Left hindlimb (tissue), 1 donor: ENCODE measurements around the gene ZNF132.
A peak's percentile ranks its signal among the peaks of the same experiment; 100 is the strongest.
"Not testable (repeated sequence)": the region's sequence is repeated elsewhere in the genome, so short reads cannot be mapped to it uniquely, and the experiment has no call there.

ENCODE experiments used
- DNase-seq: peaks from one replicate; pipeline ENCODE4 v3.0.0-alpha.2; 2018

ZNF132 gene

DNA sequence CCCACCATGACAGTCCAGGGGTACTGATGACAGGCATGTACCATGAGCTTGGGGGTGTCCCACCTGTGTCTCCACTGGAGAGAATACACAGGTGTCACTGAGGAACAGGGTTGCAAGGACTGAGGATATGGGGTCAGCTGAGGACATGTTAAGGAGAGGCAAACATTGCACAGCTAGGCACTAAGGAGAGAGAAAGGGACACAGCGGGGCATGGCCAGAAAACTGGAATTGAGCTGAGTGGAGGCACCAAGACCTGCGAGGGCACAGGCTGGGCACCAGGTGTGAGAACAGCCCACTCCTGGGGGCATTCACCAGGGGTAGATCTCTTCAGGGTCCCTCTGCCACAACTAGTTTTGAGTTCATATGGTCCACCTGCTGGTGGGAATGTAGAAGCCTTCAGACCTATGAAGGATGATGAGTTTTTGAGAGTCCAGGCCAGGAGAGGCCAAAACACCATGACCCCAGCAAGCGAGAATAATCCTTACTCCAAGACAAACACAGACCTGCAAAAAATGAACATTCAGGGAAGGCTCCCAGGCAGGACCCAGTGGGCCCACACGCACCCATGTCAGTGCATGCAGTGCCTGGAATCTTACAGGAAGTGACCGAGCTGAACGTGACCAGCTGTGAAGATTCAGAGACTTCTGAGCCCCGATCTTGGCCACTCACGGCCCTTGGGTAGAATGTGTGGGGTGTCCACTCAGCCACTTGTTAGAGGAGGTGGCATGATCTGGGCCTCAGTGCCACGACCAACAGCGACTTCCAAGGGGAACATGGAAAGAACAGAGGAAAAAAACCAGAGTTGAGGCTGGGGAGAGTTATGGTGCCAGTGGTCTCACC, 32.9 kb downstream of the ZNF132 start:
- DNase-seq, result no peak

DNA sequence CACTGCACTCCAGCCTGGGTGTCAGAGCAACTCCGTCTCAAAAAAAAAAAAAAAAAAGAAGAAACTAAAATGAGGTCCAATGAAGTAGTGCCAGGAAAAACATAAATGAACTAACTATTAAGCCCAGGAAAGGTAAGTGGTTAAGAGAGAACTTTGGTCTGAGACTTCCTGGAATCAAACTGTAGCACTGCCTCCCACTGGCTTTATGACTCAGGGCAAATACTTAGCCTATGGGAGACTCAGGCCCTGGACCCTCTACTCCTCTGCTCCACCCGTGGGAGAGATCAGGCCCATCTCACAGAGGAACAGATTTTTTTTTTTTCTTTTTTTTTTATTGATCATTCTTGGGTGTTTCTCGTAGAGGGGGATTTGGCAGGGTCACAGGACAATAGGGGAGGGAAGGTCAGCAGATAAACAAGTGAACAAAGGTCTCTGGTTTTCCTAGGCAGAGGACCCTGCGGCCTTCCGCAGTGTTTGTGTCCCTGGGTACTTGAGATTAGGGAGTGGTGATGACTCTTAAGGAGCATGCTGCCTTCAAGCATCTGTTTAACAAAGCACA, 36.0 kb downstream of the ZNF132 start:
- not testable (repeated sequence) for DNase-seq

DNA sequence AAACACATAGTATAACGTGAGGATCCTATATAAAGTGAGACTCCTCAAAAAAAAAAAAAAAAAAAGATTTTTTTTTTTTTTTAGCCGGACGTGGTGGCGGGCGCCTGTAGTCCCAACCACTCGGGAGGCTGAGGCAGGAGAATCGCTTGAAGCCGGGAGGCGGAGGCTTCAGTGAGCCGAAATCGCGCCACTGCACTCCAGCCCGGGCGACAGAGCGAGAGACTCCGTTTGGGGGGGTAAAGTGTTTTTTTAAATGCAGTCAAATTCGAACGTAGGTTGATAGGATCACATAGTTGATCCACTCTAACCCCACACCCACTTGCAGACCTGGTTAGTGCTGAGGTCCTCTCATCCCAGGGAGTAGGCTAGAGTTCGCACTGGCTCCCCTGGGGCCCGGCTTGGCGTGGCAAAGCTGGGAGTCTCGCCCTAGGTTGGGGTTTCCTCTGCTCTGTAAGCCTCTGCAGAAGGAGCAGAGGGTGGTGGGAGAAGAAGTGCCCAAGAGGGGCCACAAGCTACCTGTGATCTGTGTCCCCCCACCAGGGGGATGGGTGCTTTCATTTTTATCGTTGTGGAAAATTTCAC, 38.0 kb downstream of the ZNF132 start:
- DNase-seq, result no peak

DNA sequence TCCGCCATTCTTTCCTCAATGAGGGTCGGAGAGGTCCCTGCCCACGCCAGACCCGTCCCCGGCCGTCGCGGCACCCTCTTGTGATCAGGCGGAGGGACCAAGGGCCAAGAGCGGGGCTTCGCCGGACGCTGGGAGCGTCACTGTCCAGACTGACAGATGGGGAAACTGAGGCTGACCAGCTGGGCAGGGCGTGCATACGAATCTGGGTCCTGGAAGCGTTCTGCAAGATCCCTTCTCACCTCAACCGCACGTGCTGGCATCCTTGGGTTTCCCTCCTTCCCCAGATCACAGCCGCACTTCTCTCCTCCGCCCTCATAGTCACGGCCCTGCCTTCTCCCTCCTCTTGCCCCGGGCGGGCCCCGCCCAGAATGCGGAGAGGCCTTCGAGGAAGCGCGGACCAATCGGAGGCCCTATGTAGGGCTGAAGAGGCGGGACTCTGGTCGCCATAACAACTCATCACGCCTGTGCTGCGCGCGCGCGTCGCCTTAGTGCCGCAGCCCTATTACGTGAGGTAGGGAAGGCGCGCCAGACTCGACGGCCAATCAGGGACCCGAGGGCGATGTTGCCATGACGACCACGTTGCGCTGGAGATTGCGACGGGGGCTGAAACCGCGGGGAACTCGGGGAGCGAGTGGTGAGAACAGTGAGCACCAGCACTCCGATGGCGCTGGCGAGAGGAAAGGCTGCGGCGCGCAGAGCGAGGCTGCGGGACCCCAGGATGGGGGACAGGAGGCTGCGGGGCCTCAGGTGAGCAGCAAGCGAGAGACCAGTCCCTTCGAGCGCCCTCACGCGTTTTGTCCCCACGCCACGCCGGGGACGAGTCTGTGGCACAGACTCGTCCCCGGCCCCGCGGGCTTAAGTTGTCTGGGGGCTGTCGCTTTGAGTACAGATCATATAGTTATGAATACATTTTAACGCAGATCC, 38.8 kb downstream of the ZNF132 start:
- peak; percentile 99 for DNase-seq

DNA sequence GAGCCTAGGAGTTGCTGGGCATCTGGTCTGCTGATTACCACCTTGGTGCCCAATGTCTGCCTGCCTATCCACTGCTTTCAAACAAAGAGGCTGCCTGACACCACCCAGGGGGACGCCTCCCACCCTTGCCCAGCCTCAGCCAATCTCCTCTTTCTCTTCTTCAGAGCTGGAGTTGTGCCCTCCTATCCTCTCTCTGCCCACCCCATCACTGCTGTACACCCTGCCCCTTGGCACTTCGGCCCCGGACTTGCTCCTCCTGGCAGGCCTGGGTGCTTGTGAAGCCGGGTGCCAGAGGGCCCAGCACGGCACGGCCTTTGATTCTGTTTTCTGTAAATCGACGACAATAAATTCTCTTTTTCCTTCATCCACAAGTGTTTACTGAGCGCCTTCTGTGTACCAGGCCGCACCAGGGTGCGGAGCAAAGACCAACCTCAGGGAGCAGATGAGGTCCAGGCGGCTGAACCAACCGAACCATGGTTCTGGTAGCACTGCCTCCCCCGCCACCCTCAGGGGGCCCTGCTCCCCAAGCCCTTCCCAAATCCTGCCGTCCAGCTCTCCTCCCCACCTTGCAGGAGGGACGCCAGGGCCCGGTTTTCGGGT, 39.5 kb downstream of the ZNF132 start:
- no peak for DNase-seq

DNA sequence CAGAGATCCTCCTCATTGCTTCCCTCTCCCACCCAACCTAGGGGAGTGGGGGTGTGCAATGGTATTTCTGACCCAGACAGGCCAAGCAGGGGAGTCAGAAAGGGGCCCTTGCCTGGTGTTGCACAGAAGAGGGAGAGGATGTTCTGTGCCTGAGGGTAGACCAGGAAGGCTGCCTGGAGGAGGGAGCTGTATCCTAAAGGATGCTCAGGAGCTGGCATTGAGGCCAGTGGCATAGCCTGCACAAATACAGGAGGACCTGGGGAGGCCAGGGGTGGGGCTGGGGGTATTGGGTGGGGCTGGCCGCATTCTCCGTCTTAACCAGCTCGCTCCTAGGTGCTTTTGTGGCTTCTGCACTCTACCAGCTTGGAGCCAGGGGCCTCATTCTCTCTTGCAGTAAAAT, 40.0 kb downstream of the ZNF132 start:
- no peak for DNase-seq

DNA sequence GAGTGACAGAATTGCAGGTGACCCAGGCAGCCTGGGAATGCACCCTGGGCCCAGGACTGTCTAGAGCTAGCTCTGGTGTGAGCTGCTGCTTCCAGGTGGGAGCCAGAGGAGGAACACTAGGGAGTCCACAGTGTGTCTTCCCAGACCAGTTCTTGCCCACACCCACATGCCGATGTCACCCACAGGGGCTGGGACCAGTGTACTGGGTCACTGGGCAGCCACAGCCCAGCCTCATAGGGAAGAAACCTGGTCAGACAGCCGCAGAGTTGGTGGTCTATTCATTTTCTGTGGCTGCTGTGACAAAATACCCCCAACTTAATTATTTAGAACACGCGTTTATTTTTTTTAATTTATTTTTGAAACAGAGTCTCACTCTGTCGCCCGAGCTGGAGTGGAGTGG, 41.4 kb downstream of the ZNF132 start:
- DNase-seq, result no peak

DNA sequence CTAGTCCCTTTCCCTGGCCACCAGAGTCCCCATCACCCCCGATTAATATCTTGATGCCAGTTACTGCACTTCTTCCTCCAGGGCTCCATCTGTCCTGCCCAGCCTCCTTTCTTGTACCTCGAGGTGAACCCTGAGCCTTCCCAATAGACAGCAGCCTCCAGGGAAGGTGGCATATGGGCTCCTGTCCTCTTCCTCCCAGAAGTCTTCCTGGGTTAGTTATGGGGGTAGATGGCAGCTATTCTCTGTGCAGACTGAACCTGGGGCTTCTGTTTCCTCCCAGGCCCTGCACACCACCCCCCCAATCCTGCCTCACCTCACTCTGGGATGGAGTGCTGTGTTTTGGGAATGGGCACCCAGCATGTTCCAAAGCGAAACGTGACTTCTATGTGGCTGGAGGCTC, 41.9 kb downstream of the ZNF132 start:
- DNase-seq, result no peak

DNA sequence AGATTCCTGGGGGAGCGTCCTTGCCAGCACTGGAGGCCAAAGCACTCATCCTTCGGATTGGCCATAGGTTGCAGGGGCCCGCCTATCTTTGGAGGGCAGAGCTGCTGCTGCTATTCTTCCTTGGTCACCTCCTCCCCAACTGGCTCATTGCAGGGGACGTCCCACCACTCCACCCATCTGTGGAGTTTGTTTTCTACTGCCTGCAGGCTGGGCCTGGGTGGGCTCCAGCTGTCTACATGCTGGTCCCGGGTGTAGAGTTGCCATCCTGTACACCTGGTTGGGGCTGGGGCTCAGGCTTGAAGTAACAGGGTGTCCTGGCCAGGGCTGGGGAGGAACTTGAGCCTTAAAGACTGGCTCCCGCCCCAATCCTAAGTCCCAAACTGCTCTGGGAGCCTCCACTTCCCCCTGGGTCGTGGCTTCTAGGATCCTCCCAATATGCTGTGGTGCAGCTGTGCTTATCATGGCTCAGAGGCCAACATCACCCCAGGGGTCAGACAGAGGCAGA, 42.4 kb downstream of the ZNF132 start:
- no peak for DNase-seq

DNA sequence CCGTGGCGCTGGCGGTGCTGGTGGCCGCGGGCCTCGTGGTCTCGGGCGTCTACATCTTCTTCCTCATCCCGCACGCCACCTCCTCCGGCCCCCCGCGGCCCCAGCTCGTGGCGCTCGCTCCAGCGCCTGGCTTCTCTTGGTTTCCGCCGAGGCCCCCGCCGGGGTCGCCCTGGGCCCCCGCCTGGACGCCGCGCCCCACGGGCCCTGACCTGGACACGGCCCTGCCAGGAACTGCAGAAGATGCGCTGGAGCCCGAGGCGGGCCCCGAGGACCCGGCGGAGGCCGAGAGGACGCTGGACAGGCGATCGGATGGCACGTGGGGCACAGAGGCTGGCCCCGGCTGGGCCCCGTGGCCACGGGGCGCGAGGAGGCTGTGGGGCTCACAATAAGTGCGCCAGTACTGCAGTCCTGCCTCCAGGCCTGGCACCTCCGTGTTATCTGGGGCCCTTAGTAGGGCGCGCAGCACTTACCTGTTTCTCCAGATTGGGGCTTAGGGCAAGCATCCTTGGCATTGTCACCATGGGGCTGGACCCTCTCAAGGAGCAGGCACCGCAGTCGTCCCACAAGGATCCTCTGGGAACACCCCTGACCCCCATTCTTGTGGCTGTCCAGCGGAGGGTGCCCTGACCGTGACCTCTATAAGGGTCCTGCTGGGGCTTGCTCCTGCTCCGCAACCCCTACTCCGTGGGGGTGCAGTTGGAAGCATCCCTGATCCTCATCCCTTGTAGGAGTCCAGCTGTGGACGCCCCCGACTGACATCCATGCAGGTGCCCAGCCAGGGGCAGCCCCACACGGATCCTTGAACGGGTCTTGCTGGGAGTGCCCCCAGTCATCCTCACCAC, 43.0 kb downstream of the ZNF132 start:
- no peak for DNase-seq

DNA sequence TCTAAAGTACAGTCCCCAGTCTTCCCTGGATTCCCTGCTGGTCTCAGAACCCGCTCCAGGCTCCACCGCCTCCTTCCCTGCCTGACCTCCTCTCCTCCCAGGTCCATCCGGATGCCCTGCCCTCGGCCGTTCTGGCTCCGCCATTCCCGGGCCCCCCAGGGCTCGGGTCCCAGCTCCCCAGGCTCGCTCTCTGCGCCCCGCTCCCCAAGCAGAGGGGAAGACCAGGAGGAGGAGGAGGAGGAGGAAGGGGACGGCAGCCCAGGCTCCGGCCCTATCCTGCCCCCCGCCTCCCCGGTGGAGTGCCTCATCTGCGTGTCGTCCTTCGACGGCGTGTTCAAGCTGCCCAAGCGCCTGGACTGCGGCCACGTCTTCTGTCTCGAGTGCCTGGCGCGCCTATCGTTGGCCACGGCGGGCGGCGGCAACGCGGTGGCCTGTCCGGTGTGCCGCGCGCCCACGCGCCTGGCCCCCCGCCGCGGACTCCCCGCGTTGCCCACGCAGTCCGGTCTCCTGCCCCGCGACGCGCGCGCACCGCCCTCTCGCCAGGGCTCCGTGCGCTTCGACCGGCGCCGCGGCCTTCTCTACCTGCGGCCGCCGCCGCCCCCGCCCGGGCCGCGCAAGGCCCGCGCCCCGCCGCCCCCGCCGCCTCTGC, 43.9 kb downstream of the ZNF132 start:
- peak; percentile 32 for DNase-seq

DNA sequence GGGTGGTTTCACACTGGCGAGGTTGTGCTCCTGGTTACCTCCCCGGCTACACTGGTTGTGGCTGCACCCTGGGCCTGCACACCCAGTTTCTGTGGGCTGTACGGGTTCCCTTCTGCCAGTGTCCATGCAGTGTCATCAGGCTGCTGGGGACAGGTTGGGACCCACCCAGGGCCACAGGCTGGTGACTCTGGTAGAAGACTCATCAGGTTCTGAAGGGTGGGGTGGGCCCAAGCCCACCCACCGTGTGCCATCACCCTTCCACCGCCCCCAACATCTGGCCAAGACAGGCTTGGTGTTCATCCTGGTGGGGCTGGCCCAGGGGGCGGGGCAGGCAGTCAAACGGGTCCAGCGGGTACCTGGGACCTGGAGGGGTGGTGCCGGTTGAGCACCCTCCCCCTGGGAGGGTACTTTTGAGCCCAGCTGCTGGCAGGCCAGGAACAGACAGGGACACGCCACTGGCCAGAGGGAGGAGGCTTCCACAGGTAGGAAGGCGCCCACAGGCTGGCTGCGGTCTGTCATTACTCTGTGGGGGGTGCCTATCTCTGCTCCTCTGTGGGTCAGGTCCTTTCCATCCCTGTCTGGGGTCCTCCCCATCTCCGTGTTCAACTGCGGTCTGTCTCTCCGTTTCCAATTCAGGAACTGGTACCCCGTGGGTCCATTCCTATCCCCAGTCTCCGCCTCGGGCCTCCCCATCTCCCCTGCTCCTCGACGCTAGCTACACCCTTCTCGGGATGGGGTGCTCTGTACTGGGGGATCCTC, 44.6 kb downstream of the ZNF132 start, which contains the start of gene RNF225:
Gene RNF225, plus strand, starts transcription at position 437 of the 759 bp plus-strand sequence. CDS start 434 bp downstream, outside the sequence.
- peak; percentile 34 for DNase-seq

DNA sequence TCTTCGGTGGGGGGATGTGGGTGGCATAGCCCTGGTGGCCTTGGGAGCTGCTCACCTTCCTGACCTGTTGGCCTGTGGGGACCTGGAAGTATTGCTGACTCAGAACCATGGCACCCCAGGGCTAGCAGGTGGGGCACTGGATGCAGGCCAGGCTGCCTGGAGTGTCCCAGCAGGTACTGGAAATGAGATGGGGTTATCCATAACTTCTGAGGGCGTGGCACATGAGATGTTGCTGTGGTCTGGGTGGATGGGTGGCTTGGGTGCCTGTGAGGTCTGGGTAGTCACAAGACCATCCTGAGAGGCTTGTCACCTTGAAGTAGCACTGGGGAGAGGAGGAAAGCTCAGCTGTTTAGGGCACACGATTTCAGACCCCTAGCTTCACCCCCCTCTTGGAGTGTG, 45.1 kb downstream of the ZNF132 start:
- DNase-seq, result no peak

DNA sequence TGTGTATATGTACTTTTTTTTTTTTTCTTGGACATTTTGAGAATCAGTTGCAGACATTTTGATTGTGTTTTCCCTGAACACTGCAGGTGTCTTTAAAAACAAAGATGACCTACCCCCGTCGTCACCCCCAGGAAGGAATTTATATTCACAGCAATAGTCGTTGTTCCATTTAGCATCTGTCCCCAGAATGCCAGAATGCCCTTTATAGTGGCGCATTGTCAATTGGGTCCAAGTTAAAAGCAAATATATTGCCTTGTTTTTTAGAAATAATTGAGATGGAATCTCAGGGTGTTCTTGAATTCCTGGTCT, 46.3 kb downstream of the ZNF132 start:
- DNase-seq, result no peak

DNA sequence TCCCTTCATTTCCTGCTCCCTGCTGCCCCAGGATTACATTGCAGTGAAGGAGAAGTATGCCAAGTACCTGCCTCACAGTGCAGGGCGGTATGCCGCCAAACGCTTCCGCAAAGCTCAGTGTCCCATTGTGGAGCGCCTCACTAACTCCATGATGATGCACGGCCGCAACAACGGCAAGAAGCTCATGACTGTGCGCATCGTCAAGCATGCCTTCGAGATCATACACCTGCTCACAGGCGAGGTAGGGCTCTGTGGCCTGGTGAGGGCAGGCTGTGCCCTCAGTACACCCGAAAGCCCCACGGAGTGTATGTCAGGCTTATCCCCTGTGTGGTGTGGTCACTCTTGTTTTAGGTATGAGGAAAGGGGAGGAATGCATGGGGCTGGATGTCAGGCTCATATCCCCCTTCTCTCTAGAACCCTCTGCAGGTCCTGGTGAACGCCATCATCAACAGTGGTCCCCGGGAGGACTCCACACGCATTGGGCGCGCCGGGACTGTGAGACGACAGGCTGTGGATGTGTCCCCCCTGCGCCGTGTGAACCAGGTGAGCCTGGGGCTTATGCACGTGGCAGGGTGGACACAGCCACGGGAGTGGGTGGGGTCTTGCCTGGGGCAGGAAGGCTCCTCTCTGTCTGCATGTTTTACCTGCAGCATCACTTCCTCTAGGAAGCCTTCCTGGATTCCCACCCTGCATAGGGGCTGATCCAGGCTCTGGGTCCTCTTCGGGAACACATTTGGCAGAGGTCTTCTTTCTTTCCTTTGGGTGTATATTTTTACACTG, 46.8 kb downstream of the ZNF132 start:
- DNase-seq, result no peak

DNA sequence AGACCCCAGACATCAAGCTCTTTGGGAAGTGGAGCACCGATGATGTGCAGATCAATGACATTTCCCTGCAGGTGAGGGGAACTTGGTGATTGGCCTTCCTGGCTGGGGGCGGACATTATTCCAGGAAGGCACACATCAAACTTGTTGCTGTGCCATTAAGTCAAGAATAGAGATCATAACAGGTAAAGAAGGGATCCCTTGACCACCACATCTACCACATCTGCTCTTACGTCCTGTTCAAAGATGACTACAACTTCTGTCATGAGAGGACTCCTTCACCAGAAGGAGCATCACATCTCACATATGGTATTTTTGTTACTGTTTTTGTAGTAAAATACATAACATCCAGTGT, 51.8 kb downstream of the ZNF132 start:
- no peak for DNase-seq

DNA sequence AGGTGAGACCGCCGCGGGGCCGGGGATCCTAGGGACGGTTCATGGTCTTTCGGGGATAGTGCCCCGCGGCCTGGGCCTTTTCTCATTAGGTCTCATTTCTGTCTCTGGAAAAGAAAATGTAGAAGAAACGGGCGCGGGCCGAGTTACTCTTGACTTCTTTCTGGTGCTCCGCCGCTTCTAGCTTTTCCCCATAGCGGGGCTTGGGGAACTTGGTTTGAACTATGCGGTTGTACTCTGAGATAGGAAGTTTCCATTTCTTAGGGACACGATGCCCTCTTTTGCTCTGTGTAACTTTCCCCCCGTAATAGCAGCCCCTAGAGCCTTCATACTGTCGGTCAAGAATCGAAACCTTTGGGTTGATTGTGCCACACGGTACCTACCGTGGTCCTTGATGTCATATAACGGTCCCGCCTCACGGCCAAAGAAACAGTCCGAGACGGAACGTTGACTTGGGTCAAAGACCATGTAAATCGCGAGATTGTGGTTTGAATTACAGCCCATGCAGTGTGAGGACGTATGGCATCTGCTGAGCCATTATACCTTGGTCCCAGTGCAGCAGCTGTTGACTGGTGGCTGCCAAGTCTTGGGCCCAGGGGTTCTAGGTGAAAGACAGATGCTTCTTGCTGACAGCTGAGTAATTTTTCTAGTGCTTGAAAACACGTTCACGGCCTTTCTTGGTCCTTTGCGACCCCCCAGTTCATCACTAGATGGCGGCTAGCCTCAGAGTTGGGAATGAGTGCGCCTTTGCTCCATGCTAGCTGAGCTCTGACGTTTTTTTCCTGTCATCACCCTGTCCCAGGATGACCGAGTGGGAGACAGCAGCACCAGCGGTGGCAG, 52.4 kb downstream of the ZNF132 start:
- no peak for DNase-seq

DNA sequence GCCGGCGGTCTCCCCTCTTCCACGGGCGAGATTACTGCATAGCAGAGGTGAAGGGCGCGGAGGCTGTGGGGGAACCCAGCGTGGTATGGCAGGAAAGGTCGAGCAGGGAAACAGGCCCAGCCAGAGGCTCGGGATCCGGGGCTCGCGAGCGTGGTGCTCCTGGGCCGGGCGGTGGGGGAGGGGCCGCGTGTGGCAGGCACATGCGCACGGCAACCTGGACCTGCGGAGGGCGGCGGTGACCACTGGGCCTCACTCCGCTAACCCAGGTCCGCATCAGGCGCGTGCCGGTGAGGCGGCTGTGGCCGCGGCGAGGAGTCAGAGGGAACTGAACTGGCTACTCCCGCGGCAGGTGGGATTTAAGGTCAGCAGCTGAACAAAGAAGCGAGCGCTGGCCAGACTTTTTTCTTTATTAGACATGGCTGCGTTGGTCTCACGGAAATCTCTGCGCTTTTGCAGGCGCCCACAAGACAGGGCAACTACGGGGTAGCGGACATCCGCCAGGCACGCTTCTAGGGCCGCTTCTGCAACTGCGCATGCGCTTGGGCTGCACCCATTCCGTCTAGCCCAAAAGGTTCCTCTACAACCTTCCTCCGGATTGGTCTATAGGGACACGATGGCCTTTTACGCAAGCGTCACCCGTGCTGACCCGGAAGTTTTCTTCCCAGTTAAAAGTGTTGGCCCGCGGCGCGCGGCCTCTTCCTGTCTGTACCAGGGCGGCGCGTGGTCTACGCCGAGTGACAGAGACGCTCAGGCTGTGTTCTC, 53.2 kb downstream of the ZNF132 start, which contains the start of gene RPS5:
Gene RPS5, plus strand, starts transcription at position 694 of the 762 bp plus-strand sequence. CDS start 869 bp downstream, outside the sequence.
- peak; percentile 97 for DNase-seq
